ENCODE measurements around the gene SESN1.

Gene SESN1

DNA sequence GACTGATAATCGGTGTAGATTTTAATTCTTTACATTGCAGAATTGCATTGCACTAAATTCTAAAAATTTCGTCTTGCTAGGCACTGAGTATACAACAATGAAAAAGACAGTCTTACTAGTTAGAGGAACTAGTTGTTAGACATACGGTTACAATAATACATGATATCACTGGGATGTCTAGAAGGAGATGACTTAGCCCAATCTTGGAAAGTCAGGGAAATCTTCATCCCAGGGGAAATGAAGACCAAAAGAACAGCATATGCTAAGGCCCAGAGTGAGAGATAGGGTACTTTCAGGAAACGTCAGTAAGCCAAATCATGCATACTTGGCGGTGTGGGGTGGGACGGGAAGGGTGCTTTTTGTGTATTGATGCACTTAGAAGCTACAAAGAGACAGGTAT is 1.6 kb upstream of the SESN1 start:
- Histone ChIP-seq H3K9me3 (ENCODE audit: control extremely low read depth in 1 of 5, control insufficient read depth in 4 of 5, insufficient read depth in 2 of 5, low read depth in 1 of 5, low read length in 4 of 5) (no peaks in the 10 kb centered on the region), H3K27me3 (replicated peaks in 2 of 5; ENCODE audit: control insufficient read depth in 4 of 5, insufficient read depth in 5 of 5, low read length in 4 of 5) (no peaks in the 10 kb centered on the region), H3K36me3 (ENCODE audit: control insufficient read depth in 4 of 4, insufficient read depth in 4 of 4, low read length in 3 of 4) (peaks cover 0 to 5% (median 1%) of the 10 kb centered on the region in 4 experiments), H3K4me3 (ENCODE audit: control insufficient read depth in 1 of 7, extremely low read depth in 1 of 7, insufficient read depth in 4 of 7, low read depth in 2 of 7, low read length in 6 of 7) (peak overlapping the region in 6 of 7 experiments; percentile 88 to 100 (median 98)), H3K27ac (ENCODE audit: insufficient read depth in 1 of 2, low read depth in 1 of 2, low read length in 2 of 2, poor library complexity in 1 of 2, severe bottlenecking in 2 of 2) (peak overlapping the region; percentile 86 to 95), H3K4me1 (ENCODE audit: control extremely low read depth in 1 of 4, control insufficient read depth in 4 of 4, insufficient read depth in 4 of 4, low read length in 3 of 4) (peaks cover 11 to 32% (median 23%) of the 10 kb centered on the region in 4 experiments)
- WGBS (ENCODE audit: insufficient coverage) = 38% methylated on average over 4 of the region's 6 CpGs
- POLR2A ChIA-PET = no interaction called here
- CTCF ChIA-PET = interaction anchor here (1.3 to 1.6 kb wide), 2 partner anchors 9 to 92 kb away, joined by 3 to 4 read pairs; no protein-coding TSS in a partner anchor
- peak in 1 of 3 donors; percentile 39 for DNase-seq

DNA sequence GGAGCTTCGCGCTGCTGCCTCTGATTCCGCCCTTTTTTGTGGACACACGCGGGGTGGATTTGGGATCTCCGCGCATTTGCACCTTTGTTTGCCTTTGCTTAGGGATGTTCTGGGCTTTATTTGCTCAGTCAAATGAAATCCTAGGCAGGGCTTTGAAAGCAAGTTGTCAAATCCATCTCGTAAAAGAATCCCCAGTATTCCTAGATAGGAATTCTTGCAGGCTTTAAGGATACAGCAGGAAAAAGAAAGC is 1.1 kb upstream of the SESN1 start:
- H3K9me3 ChIP-seq (ENCODE audit: control extremely low read depth in 1 of 5, control insufficient read depth in 4 of 5, insufficient read depth in 2 of 5, low read depth in 1 of 5, low read length in 4 of 5) = no peaks in the 10 kb centered on the region
- H3K27me3 ChIP-seq (replicated peaks in 2 of 5; ENCODE audit: control insufficient read depth in 4 of 5, insufficient read depth in 5 of 5, low read length in 4 of 5) = no peaks in the 10 kb centered on the region
- H3K36me3 ChIP-seq (ENCODE audit: control insufficient read depth in 4 of 4, insufficient read depth in 4 of 4, low read length in 3 of 4) = peaks cover 0 to 2% (median under 1%) of the 10 kb centered on the region in 4 experiments
- ChIA-PET CTCF (interaction anchor here (1.3 to 2.8 kb wide), 4 partner anchors 9 to 287 kb away, joined by 3 to 10 read pairs (median 4); partner anchors contain the start of gene CD164), POLR2A (no interaction called here)
- peak overlapping the region; percentile 86 to 95 for H3K27ac ChIP-seq (ENCODE audit: insufficient read depth in 1 of 2, low read depth in 1 of 2, low read length in 2 of 2, poor library complexity in 1 of 2, severe bottlenecking in 2 of 2)
- peak overlapping the region; percentile 88 to 100 (median 98) for H3K4me3 ChIP-seq (ENCODE audit: control insufficient read depth in 1 of 7, extremely low read depth in 1 of 7, insufficient read depth in 4 of 7, low read depth in 2 of 7, low read length in 6 of 7)
- under 1% methylated on average over 8 of the region's 8 CpGs for WGBS (ENCODE audit: insufficient coverage)
- DNase-seq = no peak
- peaks cover 12 to 33% (median 24%) of the 10 kb centered on the region in 4 experiments for H3K4me1 ChIP-seq (ENCODE audit: control extremely low read depth in 1 of 4, control insufficient read depth in 4 of 4, insufficient read depth in 4 of 4, low read length in 3 of 4)

DNA sequence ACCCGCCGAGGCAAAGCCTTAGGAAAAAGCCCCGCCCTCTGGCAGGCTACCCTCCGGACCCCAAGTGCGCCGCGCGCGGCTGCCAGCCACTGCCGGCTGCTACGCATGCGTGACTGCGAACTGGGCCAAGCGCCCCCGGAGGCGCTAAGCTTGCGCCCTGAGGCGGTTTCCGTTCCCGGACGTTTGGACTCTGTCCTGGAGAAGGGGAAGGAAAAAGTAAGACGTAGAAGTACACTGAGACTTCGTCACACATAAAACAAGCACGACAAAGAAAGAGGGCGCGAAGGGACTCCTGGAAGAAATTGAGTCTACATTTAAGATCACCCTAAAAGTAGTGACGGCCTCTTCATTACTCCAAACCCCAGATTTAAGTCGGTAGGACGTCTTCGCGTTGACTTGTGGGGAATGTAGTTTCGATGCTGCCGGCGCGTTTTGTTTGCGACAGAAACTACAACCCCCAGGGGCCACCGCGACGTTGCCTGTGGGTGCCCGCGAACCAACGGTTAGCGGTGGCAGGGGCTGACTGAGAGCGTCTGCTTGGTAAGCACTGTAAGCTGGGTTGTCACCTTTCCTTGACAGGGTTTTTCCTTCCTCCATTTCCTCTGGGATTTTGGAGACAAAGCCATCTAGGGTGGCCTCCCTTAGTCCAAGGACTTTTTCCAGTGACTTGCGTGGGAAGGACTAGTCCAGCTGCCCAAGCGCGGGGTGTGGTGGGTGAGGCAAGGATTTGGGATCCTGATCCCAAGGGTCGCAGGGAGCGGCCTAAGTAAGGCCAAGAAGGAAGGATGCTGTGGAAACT is 589 bp upstream of the SESN1 start, which contains the start of gene CEP57L1:
Gene CEP57L1, plus strand, starts transcription at position 472 of the 799 bp plus-strand sequence. CDS start 49,715 bp downstream, outside the sequence.
- ChIA-PET POLR2A (interaction anchor here (1.1 to 1.3 kb wide), 2 partner anchors 85 to 288 kb away, joined by 4 to 7 read pairs; partner anchors contain the start of gene CD164), CTCF (interaction anchor here (0.6 to 2.8 kb wide), 8 partner anchors 9 to 561 kb away, joined by 3 to 10 read pairs (median 4); partner anchors contain the start of gene CD164)
- DNase-seq = peak; percentile 98 to 99 (median 99)
- H3K27me3 ChIP-seq (replicated peaks in 2 of 5; ENCODE audit: control insufficient read depth in 4 of 5, insufficient read depth in 5 of 5, low read length in 4 of 5) = no peaks in the 10 kb centered on the region
- peak within 1 kb of the TSS; percentile 86 to 95 for H3K27ac ChIP-seq (ENCODE audit: insufficient read depth in 1 of 2, low read depth in 1 of 2, low read length in 2 of 2, poor library complexity in 1 of 2, severe bottlenecking in 2 of 2)
- 0% methylated on average over 26 of the region's 49 CpGs for WGBS (ENCODE audit: insufficient coverage)
- peaks cover 12 to 35% (median 24%) of the 10 kb centered on the region in 4 experiments for H3K4me1 ChIP-seq (ENCODE audit: control extremely low read depth in 1 of 4, control insufficient read depth in 4 of 4, insufficient read depth in 4 of 4, low read length in 3 of 4)
- peak within 1 kb of the TSS; percentile 88 to 100 (median 98) for H3K4me3 ChIP-seq (ENCODE audit: control insufficient read depth in 1 of 7, extremely low read depth in 1 of 7, insufficient read depth in 4 of 7, low read depth in 2 of 7, low read length in 6 of 7)
- no peaks in the 10 kb centered on the region for H3K9me3 ChIP-seq (ENCODE audit: control extremely low read depth in 1 of 5, control insufficient read depth in 4 of 5, insufficient read depth in 2 of 5, low read depth in 1 of 5, low read length in 4 of 5)
- H3K36me3 ChIP-seq (ENCODE audit: control insufficient read depth in 4 of 4, insufficient read depth in 4 of 4, low read length in 3 of 4) = peaks cover 0 to 2% (median under 1%) of the 10 kb centered on the region in 4 experiments

DNA sequence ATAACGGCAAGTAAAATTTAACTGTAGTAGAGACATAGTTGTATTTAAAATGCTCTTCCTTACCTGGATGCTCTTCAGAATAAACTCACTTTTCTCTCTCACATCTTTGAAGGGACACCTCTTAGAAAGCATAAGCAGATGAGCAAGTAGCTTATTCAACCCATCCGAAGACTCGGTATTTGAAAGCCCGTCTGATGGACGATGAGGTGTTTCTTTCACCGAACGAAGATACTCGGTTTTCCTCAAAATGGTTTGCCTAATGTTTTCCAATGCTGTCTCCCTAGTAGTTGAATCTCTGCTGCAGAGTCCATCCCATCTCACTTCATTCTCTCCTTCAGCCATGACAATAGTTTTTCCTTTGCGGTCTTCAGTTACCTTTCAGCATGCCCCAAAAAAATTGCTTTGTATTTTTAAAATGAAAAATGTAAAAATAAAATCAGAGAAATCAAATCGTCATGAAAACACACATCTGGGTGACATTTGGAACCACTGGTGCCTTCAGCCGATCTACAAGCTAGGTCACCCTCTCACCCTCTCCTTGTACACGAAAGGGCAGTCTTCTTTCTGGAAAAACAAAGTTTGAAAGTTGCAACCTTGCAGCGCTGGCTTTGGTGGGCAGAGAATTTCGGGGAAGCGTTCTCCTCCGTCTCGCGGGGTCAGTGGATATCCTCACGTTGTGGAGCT is 772 bp downstream of the SESN1 start:
- Histone ChIP-seq H3K27ac (ENCODE audit: insufficient read depth in 1 of 2, low read depth in 1 of 2, low read length in 2 of 2, poor library complexity in 1 of 2, severe bottlenecking in 2 of 2) (peak overlapping the region; percentile 59 to 95), H3K27me3 (replicated peaks in 2 of 5; ENCODE audit: control insufficient read depth in 4 of 5, insufficient read depth in 5 of 5, low read length in 4 of 5) (no peaks in the 10 kb centered on the region), H3K36me3 (ENCODE audit: control insufficient read depth in 4 of 4, insufficient read depth in 4 of 4, low read length in 3 of 4) (no peaks in the 10 kb centered on the region), H3K4me1 (ENCODE audit: control extremely low read depth in 1 of 4, control insufficient read depth in 4 of 4, insufficient read depth in 4 of 4, low read length in 3 of 4) (peaks cover 12 to 45% (median 24%) of the 10 kb centered on the region in 4 experiments), H3K4me3 (ENCODE audit: control insufficient read depth in 1 of 7, extremely low read depth in 1 of 7, insufficient read depth in 4 of 7, low read depth in 2 of 7, low read length in 6 of 7) (peak overlapping the region; percentile 88 to 100 (median 98)), H3K9me3 (ENCODE audit: control extremely low read depth in 1 of 5, control insufficient read depth in 4 of 5, insufficient read depth in 2 of 5, low read depth in 1 of 5, low read length in 4 of 5) (no peaks in the 10 kb centered on the region)
- CTCF ChIA-PET = interaction anchor here (1.4 to 2.8 kb wide), 6 partner anchors 9 to 289 kb away, joined by 3 to 10 read pairs (median 5); partner anchors contain the start of gene CD164
- POLR2A ChIA-PET = interaction anchor here (0.6 to 1.3 kb wide), 5 partner anchors 20 to 300 kb away, joined by 3 to 7 read pairs (median 4); partner anchors contain the start of gene CD164
- 0% methylated on average over 17 of the region's 19 CpGs for WGBS (ENCODE audit: insufficient coverage)
- DNase-seq = no peak

DNA sequence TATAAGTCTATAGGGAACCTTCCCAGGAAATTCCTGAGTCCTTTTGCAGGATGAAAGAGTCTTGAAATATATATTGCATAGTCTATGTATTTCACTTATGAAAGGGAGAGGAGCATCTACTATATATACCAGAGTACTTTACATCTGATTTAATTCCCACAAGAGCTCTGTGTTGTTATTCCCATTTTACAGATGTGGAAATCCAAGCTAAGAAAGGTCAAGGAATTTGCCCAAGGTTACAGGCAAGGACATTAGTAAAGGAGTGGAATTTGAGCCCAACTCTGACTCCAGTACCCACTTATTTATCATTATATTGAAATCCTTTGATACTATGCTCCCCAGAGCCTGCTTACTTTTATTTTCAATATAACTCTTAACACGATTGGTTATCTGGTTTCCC is 2.6 kb downstream of the SESN1 start:
- no peak for DNase-seq
- WGBS (ENCODE audit: insufficient coverage) = 0% methylated on average over 1 of the region's 1 CpG
- peak overlapping the region in 1 of 2 experiments; percentile 95 for H3K27ac ChIP-seq (ENCODE audit: insufficient read depth in 1 of 2, low read depth in 1 of 2, low read length in 2 of 2, poor library complexity in 1 of 2, severe bottlenecking in 2 of 2)
- H3K4me1 ChIP-seq (ENCODE audit: control extremely low read depth in 1 of 4, control insufficient read depth in 4 of 4, insufficient read depth in 4 of 4, low read length in 3 of 4) = peaks cover 12 to 50% (median 24%) of the 10 kb centered on the region in 4 experiments
- H3K36me3 ChIP-seq (ENCODE audit: control insufficient read depth in 4 of 4, insufficient read depth in 4 of 4, low read length in 3 of 4) = no peaks in the 10 kb centered on the region
- H3K9me3 ChIP-seq (ENCODE audit: control extremely low read depth in 1 of 5, control insufficient read depth in 4 of 5, insufficient read depth in 2 of 5, low read depth in 1 of 5, low read length in 4 of 5) = no peaks in the 10 kb centered on the region
- ChIA-PET CTCF (no interaction called here), POLR2A (no interaction called here)
- peak overlapping the region in 6 of 7 experiments; percentile 88 to 100 (median 98) for H3K4me3 ChIP-seq (ENCODE audit: control insufficient read depth in 1 of 7, extremely low read depth in 1 of 7, insufficient read depth in 4 of 7, low read depth in 2 of 7, low read length in 6 of 7)
- H3K27me3 ChIP-seq (replicated peaks in 2 of 5; ENCODE audit: control insufficient read depth in 4 of 5, insufficient read depth in 5 of 5, low read length in 4 of 5) = no peaks in the 10 kb centered on the region

DNA sequence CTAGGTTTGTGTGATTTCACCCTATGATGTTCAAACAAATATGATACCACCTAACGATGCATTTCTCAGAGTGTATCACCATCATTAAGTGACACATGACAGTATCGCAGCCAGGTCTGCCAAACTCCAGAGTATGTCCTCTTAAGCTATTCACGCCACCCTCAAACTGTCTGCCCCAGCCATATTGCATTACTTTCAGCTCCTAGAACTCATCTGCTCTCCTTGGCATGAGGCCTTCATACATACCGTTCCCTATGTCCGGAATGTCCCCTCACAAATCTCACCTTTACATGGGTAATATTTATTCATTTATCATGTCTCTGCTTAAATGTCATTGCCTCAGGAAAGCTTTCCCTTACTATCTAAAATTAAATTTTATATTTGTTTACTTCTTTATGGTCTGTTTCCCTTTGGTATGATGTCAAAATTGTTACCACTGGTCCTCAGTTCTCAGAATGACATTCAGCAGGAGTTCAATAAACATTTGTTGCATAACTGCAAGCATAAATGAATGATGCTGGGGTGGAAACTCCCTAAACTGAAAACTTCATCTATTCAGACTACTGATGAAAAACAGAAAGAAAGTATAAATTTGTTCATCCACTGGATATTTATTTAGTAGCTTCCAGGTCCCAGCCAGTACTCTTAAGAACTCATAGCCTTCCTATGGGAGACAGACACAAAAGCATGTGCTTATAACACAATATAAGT is 3.2 kb downstream of the SESN1 start:
- Histone ChIP-seq H3K4me3 (ENCODE audit: control insufficient read depth in 1 of 7, extremely low read depth in 1 of 7, insufficient read depth in 4 of 7, low read depth in 2 of 7, low read length in 6 of 7) (peak overlapping the region in 5 of 7 experiments; percentile 13 to 99 (median 93)), H3K36me3 (ENCODE audit: control insufficient read depth in 4 of 4, insufficient read depth in 4 of 4, low read length in 3 of 4) (no peaks in the 10 kb centered on the region), H3K27me3 (replicated peaks in 2 of 5; ENCODE audit: control insufficient read depth in 4 of 5, insufficient read depth in 5 of 5, low read length in 4 of 5) (no peaks in the 10 kb centered on the region), H3K4me1 (ENCODE audit: control extremely low read depth in 1 of 4, control insufficient read depth in 4 of 4, insufficient read depth in 4 of 4, low read length in 3 of 4) (peaks cover 12 to 44% (median 22%) of the 10 kb centered on the region in 4 experiments), H3K27ac (ENCODE audit: insufficient read depth in 1 of 2, low read depth in 1 of 2, low read length in 2 of 2, poor library complexity in 1 of 2, severe bottlenecking in 2 of 2) (peak overlapping the region in 1 of 2 experiments; percentile 95), H3K9me3 (ENCODE audit: control extremely low read depth in 1 of 5, control insufficient read depth in 4 of 5, insufficient read depth in 2 of 5, low read depth in 1 of 5, low read length in 4 of 5) (no peaks in the 10 kb centered on the region)
- POLR2A ChIA-PET = no interaction called here
- CTCF ChIA-PET = interaction anchor here (1.0 to 1.5 kb wide), 2 partner anchors 12 to 122 kb away, joined by 3 to 5 read pairs; no protein-coding TSS in a partner anchor
- peak in 2 of 3 donors; percentile 52 for DNase-seq
- 94% methylated on average over 3 of the region's 5 CpGs for WGBS (ENCODE audit: insufficient coverage)
